CD14-positive monocyte (primary cell): ENCODE data around the gene ANTKMT. TPM values are rescaled to one million over a fixed set of nuclear protein-coding genes. Genes with fewer than 3 reads are reported as not detected.

Experiments used
- DNase-seq, 3 donors: peaks; one replicate each; pipeline ENCODE4 v3.0.0-alpha.2; 2011 to 2022
- H2AFZ ChIP-seq: 2 replicates; pipeline ENCODE4 v1.6.0; 2012; ENCODE audit warnings: mild to moderate bottlenecking, low read depth, low read length, inconsistent platforms; ENCODE audit not compliant: insufficient read depth, poor library complexity, severe bottlenecking
- H3K27ac ChIP-seq, 2 donors: 1 replicate in 1 of 2; 2 replicates in 1 of 2; pipeline ENCODE4 v1.5.1; 2012 to 2013; ENCODE audit warnings: low read length in 2 of 2, control low read depth in 1 of 2, inconsistent platforms in 1 of 2, low read depth in 1 of 2, mild to moderate bottlenecking in 1 of 2
- H3K27me3 ChIP-seq, 2 donors: one replicate each; pipeline versions ENCODE4 v1.6.0 to v1.6.1; 2011 to 2013; ENCODE audit warnings: low read length in 2 of 2; ENCODE audit not compliant: control insufficient read depth in 2 of 2, insufficient read depth in 2 of 2
- H3K36me3 ChIP-seq, 2 donors: replicated peaks in 1 of 2; 1 replicate in 1 of 2; 2 replicates in 1 of 2; pipeline versions ENCODE4 v1.5.1 to v1.6.1; 2012 to 2013; ENCODE audit warnings: low read length in 2 of 2, control low read depth in 1 of 2, inconsistent platforms in 1 of 2, mild to moderate bottlenecking in 1 of 2; ENCODE audit not compliant: insufficient read depth in 2 of 2, control insufficient read depth in 1 of 2
- H3K4me1 ChIP-seq, 2 donors: 1 replicate in 1 of 2; 2 replicates in 1 of 2; pipeline versions ENCODE4 v1.5.1 to v1.6.1; 2012 to 2013; ENCODE audit warnings: low read length in 2 of 2, control low read depth in 1 of 2, inconsistent platforms in 1 of 2, mild to moderate bottlenecking in 1 of 2, moderate library complexity in 1 of 2; ENCODE audit not compliant: insufficient read depth in 2 of 2, control insufficient read depth in 1 of 2
- H3K4me2 ChIP-seq: replicated peaks from 2 replicates; pipeline ENCODE3; 2012; ENCODE audit warnings: low read length, moderate library complexity, mild to moderate bottlenecking; ENCODE audit not compliant: poor library complexity, severe bottlenecking; ENCODE audit errors: extremely low read depth
- H3K4me3 ChIP-seq, 3 experiments: fragments of 200-600 bp in 1 of 3; sonication (generic) in 1 of 3; replicated peaks in 1 of 3; 1 replicate in 2 of 3; 2 replicates in 1 of 3; pipeline ENCODE4 v1.5.1; 2011 to 2013; ENCODE audit warnings: low read length in 3 of 3, mild to moderate bottlenecking in 3 of 3, control low read depth in 2 of 3, low read depth in 2 of 3, inconsistent platforms in 1 of 3, moderate library complexity in 1 of 3
- H3K79me2 ChIP-seq: 2 replicates; pipeline ENCODE4 v1.6.0; 2012; ENCODE audit warnings: mild to moderate bottlenecking, control low read depth, inconsistent platforms, low read length, moderate library complexity; ENCODE audit not compliant: insufficient read depth
- H3K9ac ChIP-seq: 2 replicates; pipeline ENCODE4 v1.6.0; 2017; ENCODE audit warnings: low read length, mild to moderate bottlenecking; ENCODE audit not compliant: insufficient read depth, poor library complexity, severe bottlenecking
- H3K9me3 ChIP-seq, 2 donors: replicated peaks in 1 of 2; 1 replicate in 1 of 2; 2 replicates in 1 of 2; pipeline versions ENCODE4 v1.5.1 to v1.6.1; 2012 to 2013; ENCODE audit warnings: low read length in 2 of 2, control low read depth in 1 of 2; ENCODE audit not compliant: control insufficient read depth in 1 of 2, insufficient read depth in 1 of 2
- H4K20me1 ChIP-seq: 2 replicates; pipeline ENCODE4 v1.6.0; 2012; ENCODE audit warnings: mild to moderate bottlenecking, low read length, control low read depth, moderate library complexity; ENCODE audit not compliant: insufficient read depth
- H3K27ac Mint-ChIP-seq, 7 donors: one replicate each; pipeline ENCODE4 v1.8.0; 2020; ENCODE audit warnings: mild to moderate bottlenecking in 7 of 7, mixed read lengths in 7 of 7, moderate library complexity in 6 of 7, inconsistent platforms in 2 of 7
- H3K27me3 Mint-ChIP-seq, 3 donors: one replicate each; pipeline ENCODE4 v1.8.0; 2021 to 2022; ENCODE audit warnings: low read depth in 3 of 3, mild to moderate bottlenecking in 3 of 3, mixed read lengths in 3 of 3, moderate library complexity in 3 of 3, inconsistent platforms in 1 of 3
- H3K36me3 Mint-ChIP-seq, 2 donors: one replicate each; pipeline ENCODE4 v1.8.0; 2020; ENCODE audit warnings: mixed read lengths in 2 of 2, inconsistent platforms in 1 of 2, mild to moderate bottlenecking in 1 of 2
- H3K4me1 Mint-ChIP-seq: one replicate; pipeline ENCODE4 v1.8.0; 2020; ENCODE audit warnings: mild to moderate bottlenecking, mixed read lengths
- H3K4me3 Mint-ChIP-seq, 2 donors: one replicate each; pipeline ENCODE4 v1.8.0; 2020; ENCODE audit warnings: mild to moderate bottlenecking in 2 of 2, mixed read lengths in 2 of 2, moderate library complexity in 1 of 2
- H3K9me3 Mint-ChIP-seq, 7 donors: one replicate each; pipeline ENCODE4 v1.8.0; 2020 to 2022; ENCODE audit warnings: mixed read lengths in 7 of 7, mild to moderate bottlenecking in 6 of 7, moderate library complexity in 6 of 7, inconsistent platforms in 2 of 7
- CTCF ChIP-seq: fragments of 200-600 bp; IDR thresholded peaks from one replicate; pipeline ENCODE4 v1.8.0; 2022; ENCODE audit warnings: antibody characterized with exemption, mild to moderate bottlenecking
- WGBS: methylation state at CpG from one replicate; pipeline ENCODE4 v1.1.5; 2013; ENCODE audit warnings: missing lambda C conversion rate; ENCODE audit not compliant: insufficient coverage; 5-methylcytosine and 5-hydroxymethylcytosine counted together
- intact Hi-C, 2 donors: fragments of 100-400 bp; cut with micrococcal nuclease; formaldehyde crosslinking; loops; one replicate each; pipeline versions ENCODE4 v1.15.0 to v1.15.1; 2023
- polyA plus RNA-seq, 3 donors: library from polyadenylated mRNA; depleted of rRNA in 1 of 3; unstranded in 2 of 3; stranded (reverse) in 1 of 3; fragments of 300-500 nt in 2 of 3; fragments of >200 nt in 1 of 3; fragmentation: Illumina TruSeq in 2 of 3; gene quantifications; 1 replicate in 2 of 3; 2 replicates in 1 of 3; pipeline ENCODE4 v1.2.3, GENCODE V29; 2012 to 2021

The ANTKMT gene
- polyA plus RNA-seq, 3 donors, result 21.5 to 56.3 (median 34.4) TPM

DNA sequence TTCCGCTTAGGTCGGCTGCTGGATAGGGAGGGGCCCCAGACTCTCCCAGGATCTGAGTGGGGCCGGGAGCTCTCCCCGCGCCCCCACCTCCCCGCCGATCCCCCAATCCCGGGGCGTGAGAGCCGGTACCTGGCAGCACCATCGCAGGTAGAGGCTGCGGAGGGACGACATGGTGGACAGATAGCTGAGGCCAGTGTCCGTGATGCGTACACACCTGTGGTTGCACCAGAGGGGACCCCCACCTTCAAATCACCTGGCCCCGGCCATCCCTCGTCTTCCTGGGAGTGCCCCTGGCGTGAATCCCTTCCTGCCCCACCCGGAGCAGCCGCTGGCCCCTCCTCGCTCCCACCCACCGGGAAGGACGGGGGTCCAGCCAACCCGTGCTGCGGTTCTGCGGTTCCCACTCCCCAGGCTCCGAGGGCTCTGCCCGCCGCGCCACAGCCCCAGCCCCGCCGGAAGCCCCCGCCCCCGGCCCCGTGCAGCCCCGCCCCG lies 26.0 kb upstream of the ANTKMT start:
- Histone ChIP-seq H3K27me3 (peaks cover 20 to 64% of the 10 kb centered on the region in 2 donors), H2AFZ (no peak overlapping the region), H3K4me3 (no peak overlapping the region), H3K36me3 (no peaks in the 10 kb centered on the region), H3K27ac (no peak overlapping the region), H4K20me1 (no peaks in the 10 kb centered on the region), H3K4me2 (peak overlapping the region; percentile 76), H3K9ac (no peak overlapping the region), H3K4me1 (peaks cover 21 to 30% of the 10 kb centered on the region in 2 donors), H3K9me3 (peaks cover 0 to 4% of the 10 kb centered on the region in 2 donors), H3K79me2 (no peaks in the 10 kb centered on the region)
- Mint-ChIP-seq H3K27ac (no peak overlapping the region), H3K4me1 (peaks cover 14% of the 10 kb centered on the region), H3K27me3 (peaks cover 60 to 89% (median 80%) of the 10 kb centered on the region in 3 donors), H3K9me3 (peaks cover 6 to 32% (median 8%) of the 10 kb centered on the region in 7 donors), H3K36me3 (peaks cover 4 to 5% of the 10 kb centered on the region in 2 donors), H3K4me3 (peak overlapping the region in 1 of 2 donors; percentile 51)
- no peak for TF ChIP-seq CTCF
- WGBS, result 2% methylated on average over 18 of the region's 37 CpGs
- DNase-seq, result no peak
- intact Hi-C loops, result no loop called here

DNA sequence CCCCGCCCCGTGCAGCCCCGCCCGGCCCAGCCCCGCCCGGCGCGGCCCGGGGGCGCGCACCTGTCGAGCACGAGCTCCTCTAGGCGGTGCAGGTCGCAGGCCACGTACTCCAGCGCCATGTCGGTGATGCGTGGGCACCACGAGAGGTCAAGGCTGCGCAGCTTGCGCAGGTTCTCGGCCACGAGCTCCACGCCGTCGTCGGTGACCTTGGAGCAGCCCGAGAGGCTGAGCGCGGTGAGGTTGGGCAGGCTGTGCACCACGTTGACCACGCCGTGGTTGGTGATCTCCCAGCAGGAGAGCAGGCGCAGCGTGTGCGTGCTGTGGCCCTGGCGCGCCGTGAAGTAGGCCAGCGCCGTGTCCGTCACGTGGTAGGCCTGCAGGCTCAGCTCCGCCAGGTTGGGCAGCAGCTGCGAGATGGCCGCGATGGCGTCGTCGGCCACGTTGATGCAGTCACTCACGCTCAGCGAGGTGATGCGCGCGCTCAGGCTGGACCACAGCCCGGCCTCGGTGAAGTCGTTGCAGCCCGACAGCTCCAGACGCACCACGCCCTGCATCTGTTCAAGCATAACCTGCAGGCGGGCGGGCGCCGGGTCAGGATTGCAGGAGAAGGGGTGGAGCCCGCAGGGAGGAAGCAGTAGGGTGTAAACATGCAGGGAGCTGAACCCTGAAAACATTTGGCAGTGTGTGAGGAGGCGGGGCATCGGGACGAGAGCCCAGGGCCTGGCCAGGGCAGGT lies 25.4 kb upstream of the ANTKMT start:
- H4K20me1 ChIP-seq, result no peaks in the 10 kb centered on the region
- Mint-ChIP-seq H3K36me3 (peaks cover 4 to 5% of the 10 kb centered on the region in 2 donors), H3K27ac (no peak overlapping the region), H3K4me3 (peak overlapping the region; percentile 69 to 90), H3K4me1 (peaks cover 13% of the 10 kb centered on the region), H3K27me3 (peaks cover 64 to 94% (median 85%) of the 10 kb centered on the region in 3 donors), H3K9me3 (peaks cover 6 to 32% (median 8%) of the 10 kb centered on the region in 7 donors)
- H3K4me3 ChIP-seq, result peak overlapping the region; percentile 9 to 71 (median 33)
- peak overlapping the region; percentile 75 for H2AFZ ChIP-seq
- no peaks in the 10 kb centered on the region for H3K36me3 ChIP-seq
- H3K9ac ChIP-seq, result peak overlapping the region; percentile 15
- H3K79me2 ChIP-seq, result no peaks in the 10 kb centered on the region
- 2% methylated on average over 68 of the region's 71 CpGs for WGBS
- intact Hi-C loops, result no loop called here
- H3K4me1 ChIP-seq, result peaks cover 17 to 27% of the 10 kb centered on the region in 2 donors
- H3K27ac ChIP-seq, result no peak overlapping the region
- peaks cover 0 to 4% of the 10 kb centered on the region in 2 donors for H3K9me3 ChIP-seq
- TF ChIP-seq CTCF, result no peak
- peak in 1 of 3 donors; percentile 27 for DNase-seq
- peaks cover 23 to 70% of the 10 kb centered on the region in 2 donors for H3K27me3 ChIP-seq
- peak overlapping the region; percentile 76 for H3K4me2 ChIP-seq
